NOMO-1 treated with dmso at 0.1 percent for 144 hours (cell line): ENCODE measurements around the gene STARD10.
A peak's percentile ranks its signal among the peaks of the same experiment; 100 is the strongest.
"Not testable (repeated sequence)": the region's sequence is repeated elsewhere in the genome, so short reads cannot be mapped to it uniquely, and the experiment has no call there.

Experiments used
- DNase-seq: peaks from one replicate; lab custom pipeline; 2025; ENCODE audit not compliant: unreplicated experiment; lab: John Stamatoyannopoulos, UW

Gene STARD10

GRCh38 chr11:72808331-72808798 lies 14.5 kb upstream of the STARD10 start:
- DNase-seq: no peak

- peak; percentile 62 for DNase-seq
Observed at GRCh38 chr11:72807792-72808191, 13.9 kb upstream of the STARD10 start.

GRCh38 chr11:72807021-72807693 lies 13.3 kb upstream of the STARD10 start:
- DNase-seq: peak; percentile 83

GRCh38 chr11:72806378-72806777 lies 12.5 kb upstream of the STARD10 start:
- DNase-seq: not testable (repeated sequence)

GRCh38 chr11:72805216-72805615 lies 11.4 kb upstream of the STARD10 start:
- peak; percentile 69 for DNase-seq

GRCh38 chr11:72802822-72803221 lies 9.0 kb upstream of the STARD10 start:
- no peak for DNase-seq

- no peak for DNase-seq
Observed at GRCh38 chr11:72799441-72799840, 5.6 kb upstream of the STARD10 start.

GRCh38 chr11:72798361-72798760 lies 4.5 kb upstream of the STARD10 start:
- DNase-seq: no peak

GRCh38 chr11:72793076-72793424 lies 797 bp downstream of the STARD10 start:
- DNase-seq: no peak

GRCh38 chr11:72792437-72793021 lies 1.3 kb downstream of the STARD10 start:
- DNase-seq: no peak

GRCh38 chr11:72791228-72791627 lies 2.6 kb downstream of the STARD10 start:
- not testable (repeated sequence) for DNase-seq

- no peak for DNase-seq
Observed at GRCh38 chr11:72789493-72790131, 4.2 kb downstream of the STARD10 start.

- no peak for DNase-seq
Observed at GRCh38 chr11:72788241-72788640, 5.6 kb downstream of the STARD10 start.

- peak; percentile 76 for DNase-seq
Observed at GRCh38 chr11:72787216-72788104, 6.4 kb downstream of the STARD10 start.

- no peak for DNase-seq
Observed at GRCh38 chr11:72786305-72787215, 7.3 kb downstream of the STARD10 start.

GRCh38 chr11:72784662-72785061 lies 9.2 kb downstream of the STARD10 start:
- no peak for DNase-seq

- DNase-seq: no peak
Observed at GRCh38 chr11:72783144-72783905, 10.5 kb downstream of the STARD10 start.

- DNase-seq: no peak
Observed at GRCh38 chr11:72782081-72782920, 11.5 kb downstream of the STARD10 start.
